HG03108 (cell line): ENCODE results near the gene TUBA1A.
A peak's percentile ranks its signal among the peaks of the same experiment; 100 is the strongest.
"Not testable (repeated sequence)": the region's sequence is repeated elsewhere in the genome, so short reads cannot be mapped to it uniquely, and the experiment has no call there.

Experiments used
- ATAC-seq: cut with Tn5 transposase; IDR thresholded peaks from one replicate; pipeline ENCODE4 v1.9.1; 2021; ENCODE audit warnings: moderate library complexity; ENCODE audit not compliant: unreplicated experiment

Gene TUBA1A

DNA sequence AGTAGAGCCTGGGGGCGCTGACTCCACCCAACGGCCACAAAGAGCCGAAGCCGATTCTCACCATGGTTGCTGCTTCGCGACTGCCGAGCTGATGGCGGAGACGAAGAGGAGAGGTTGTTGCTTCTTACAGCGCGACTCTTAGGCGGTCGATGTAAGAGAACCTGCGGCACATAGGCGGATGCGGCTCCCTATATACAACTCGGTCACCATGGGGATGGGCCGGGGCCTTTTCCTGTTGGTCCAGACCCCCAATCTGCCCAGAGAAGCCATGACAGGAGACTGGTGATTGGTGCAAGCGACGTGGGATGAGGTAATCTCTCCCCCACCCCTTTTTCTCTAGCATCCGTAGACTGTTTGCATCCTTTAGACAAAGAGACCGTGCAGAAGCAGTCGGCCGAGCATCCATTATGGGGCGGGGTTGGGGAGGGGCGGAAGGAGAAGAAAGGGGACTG lies at the start of gene TUBA1A:
TSS of gene TUBA1A (minus strand) at position 165 of the 452 bp plus-strand sequence. CDS start at position 64, 101 bp downstream.
- ATAC-seq, result peak; percentile 94

DNA sequence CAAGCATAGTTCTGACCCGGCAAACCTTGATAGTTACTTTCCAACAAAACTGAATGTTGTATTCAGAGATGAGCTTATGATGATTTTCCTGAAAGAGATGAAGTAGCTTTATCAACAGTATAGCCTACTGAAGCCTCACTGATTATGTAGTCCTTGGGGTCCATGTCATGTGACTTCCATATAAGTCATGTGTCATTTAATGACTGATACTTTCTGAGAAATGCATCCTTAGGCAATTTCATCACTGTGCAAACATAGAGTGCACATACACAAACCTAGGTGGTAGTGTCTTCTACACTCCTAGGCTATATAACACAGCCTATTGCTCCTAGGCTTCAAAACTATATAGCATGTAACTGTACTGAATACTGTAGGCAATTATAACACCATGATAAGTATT lies 47.5 kb upstream of the TUBA1A start:
- ATAC-seq, result no peak

DNA sequence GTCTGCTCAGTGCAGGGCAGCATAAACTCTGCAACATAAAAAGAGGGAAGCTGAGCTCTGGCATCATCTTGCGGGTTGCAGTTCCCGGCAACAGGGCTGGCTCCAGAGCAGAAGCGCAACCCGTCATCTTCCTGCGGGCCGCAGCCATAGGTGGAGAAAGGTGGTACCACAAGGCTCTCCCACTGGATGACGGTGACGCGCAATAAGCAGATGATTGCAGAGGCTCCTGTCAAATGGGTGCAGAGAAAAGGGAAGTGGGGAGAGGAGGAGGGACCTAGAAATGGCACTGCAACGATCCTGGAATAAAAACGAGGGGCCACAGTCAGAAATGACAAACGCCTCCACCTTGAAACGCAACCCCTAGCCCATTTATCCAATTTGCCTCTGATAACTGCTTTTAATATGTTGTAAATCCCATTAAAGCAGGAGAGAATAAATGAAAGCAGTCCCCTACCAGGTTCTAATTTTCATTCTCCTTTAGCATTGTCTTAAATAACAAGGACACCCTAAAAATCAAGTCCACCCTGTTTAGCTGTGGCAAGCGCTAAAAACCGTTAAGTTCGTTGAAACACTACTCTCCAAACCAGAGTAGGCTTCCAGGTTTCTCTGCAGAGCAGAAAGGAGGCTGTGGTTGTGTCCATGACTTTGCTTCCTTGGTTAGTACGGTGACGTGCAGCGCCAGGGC lies 45.1 kb upstream of the TUBA1A start:
- ATAC-seq, result no peak

DNA sequence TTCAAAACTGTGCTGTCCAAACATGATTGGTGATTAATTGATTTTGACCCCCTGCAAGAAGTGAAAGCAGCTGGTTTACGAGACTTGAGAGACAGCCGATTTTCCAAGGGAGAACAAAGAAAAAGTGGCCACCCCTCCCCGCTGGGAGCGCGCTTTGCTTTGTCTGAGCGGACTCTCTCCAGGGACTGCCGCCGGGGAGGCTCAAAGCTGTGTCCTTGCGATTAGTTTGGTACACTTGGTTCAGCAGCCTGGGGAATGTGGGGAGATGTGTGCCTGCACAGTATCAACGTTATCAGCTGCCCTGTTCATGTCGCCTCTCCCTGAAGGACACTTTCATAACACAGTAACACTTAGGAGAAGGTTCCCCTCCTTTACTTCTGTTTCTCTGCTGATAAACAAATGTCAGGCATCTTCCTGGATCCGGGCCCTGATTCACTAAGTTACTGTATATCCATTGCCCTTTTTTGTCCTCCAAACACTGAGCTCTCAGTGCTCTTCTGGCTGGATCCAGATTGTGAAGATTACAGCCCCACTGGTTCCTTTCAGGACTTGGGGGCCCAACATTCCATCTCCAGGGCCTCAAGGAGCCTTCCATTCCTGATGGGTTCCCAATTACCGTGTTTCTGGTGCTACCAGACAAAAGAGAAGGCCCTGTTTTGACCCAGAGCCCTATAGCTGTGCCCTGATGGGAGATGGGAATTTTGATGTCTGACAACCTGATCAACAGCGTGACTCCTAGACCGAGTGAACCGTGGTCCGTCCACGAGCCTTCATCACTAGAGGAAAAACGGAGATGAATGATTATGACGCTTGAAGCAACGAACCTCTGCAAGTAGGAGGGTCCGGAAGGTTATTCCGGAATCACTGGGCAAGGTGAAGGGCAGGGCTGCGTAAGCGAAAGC lies 44.3 kb upstream of the TUBA1A start:
- no peak for ATAC-seq

DNA sequence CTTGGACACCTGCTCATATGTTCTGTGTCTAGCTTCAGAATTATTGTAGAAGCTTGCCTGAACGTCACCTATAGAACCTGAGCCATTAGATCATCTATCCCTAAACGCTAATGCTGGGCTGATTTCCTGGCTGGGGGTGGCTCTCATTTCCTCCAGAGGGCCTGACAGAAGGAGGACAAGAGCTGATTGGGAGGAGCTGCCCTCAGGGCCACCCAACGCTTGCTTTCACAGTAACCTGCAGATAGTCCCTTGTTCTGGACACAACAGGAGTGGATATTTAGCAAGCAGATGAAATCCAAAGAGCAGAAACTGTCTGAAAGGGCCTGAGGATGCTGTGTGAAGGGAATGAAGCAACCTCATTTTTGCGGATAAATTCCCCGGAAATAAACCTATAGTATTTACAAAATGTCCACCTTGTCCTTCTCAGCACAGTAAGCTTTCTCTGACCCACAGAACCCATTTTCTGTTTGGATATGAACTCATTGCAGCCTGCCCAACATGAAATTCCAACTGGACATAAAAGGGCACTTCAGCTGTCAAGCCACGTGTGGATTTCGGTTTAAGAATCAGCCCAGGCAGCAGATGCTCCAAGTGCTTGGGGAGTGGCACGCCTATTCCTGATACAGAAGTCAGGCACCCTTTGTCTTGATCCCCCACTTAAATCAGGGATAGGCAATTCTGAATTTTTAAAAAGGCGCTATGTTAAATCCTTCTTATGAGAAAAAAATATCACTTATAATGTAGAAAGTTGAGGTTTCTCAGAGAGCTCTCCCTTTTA lies 43.2 kb upstream of the TUBA1A start:
- ATAC-seq, result no peak

DNA sequence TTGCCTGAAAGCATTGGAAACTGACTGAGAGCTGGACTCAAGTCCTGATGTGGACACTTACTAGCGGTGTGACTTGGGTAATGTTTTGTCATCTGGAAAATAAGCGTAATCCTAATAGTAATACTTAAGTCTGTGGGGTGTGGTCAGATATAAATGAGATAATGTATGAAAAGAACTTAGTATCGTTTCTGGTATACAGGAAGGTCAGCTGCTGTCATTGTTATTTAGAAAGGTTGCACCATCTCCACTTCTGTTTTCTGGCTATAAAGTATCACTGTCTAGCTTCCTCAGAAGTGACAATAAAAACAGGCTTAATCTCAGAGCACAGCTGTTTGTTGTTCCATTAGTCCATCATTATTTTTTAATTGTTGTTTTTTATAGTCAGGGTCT lies 41.9 kb upstream of the TUBA1A start:
- no peak for ATAC-seq

DNA sequence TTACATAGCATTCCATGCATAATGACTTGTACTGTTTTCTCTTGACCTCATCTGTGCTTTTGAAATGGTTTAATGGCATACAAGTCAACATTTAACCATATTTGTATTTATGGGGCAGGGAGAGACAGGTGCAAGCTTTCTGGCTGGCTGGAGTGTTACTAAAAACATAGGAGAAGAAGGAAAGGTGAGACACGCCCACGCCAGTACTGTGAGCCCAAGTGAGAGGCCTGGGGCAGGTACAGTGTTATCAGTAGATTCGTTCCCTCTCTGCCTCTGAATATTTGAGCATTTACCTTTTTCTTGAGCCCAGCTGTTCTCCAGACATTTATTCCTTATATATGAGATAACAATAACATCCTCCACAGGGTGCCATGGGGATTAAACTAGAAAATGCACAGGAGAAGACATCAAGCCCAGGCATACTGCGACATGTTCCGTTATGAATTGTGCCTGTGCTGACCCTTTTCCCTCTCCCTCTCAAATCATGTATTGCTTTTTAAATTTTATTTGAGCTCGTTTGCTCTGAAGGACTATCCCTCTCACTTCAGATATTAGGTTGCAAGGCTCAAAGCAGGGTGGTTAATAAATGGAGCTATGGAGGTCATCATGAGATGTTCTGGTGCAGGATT lies 41.4 kb upstream of the TUBA1A start:
- ATAC-seq, result no peak

DNA sequence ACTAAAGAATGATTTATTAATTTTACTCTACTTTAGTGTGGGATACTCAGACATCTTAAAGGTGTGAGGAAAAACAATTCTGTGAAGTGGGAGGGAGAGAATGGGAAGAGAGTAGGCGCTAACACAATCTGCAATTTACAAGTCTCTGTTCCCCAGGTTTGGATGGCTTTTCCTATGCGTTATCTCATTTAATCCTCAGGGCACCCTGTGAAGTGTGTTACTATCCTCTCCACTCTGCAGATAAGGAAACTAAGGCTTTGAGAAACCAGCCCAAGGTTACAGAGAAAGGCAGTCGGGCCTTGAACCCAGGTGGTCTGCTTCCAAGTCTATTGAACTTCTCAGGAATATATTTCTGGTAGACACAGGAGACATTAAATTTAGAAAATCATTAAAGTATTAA lies 39.8 kb upstream of the TUBA1A start:
- ATAC-seq, result no peak

DNA sequence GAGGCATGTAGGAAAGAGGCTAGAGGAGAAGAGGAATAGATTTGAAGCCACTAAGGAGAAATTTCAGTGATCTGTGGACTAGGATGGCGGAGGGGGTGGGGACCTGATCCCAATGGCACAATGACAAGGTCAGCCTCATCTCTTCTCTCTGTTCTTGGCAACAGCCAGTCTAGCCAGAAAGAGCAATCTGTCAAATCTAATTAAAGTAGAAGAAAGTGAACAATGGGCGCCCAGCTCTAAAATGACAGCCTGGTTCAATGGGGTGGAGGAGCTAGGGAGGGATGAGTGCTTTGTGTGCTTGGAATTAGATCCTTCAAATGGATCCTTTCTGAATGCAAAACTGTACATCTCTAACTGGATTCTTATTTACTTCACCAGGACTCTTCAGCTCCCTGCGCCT lies 38.8 kb upstream of the TUBA1A start:
- no peak for ATAC-seq

DNA sequence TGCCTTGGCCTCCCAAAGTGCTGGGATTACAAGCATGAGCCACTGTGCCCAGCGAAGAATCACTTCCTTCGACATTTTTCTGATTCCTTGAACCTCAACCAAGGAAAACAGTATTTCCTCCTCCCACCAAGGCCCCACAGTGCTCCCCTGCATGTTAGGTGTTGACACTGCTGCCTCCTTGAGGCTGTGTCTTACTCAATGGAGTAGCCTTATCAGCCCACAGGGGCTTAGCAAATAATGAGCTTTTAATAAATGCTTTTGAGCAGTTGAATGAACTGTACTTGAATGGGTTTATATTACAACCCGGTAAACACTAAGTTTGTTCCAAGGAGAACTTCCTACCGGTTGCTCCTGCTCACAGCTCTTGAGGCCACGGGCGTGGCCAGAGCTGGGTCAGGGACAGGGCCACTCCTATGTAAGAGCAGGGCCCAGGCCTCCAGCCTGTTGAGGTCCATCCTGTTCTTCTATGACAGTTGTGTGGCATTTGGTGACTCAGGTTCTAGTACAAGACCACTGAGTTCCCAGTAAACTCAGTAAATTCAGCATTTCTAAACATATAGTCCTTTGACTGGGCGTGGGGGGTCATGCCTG lies 36.8 kb upstream of the TUBA1A start:
- no peak for ATAC-seq

DNA sequence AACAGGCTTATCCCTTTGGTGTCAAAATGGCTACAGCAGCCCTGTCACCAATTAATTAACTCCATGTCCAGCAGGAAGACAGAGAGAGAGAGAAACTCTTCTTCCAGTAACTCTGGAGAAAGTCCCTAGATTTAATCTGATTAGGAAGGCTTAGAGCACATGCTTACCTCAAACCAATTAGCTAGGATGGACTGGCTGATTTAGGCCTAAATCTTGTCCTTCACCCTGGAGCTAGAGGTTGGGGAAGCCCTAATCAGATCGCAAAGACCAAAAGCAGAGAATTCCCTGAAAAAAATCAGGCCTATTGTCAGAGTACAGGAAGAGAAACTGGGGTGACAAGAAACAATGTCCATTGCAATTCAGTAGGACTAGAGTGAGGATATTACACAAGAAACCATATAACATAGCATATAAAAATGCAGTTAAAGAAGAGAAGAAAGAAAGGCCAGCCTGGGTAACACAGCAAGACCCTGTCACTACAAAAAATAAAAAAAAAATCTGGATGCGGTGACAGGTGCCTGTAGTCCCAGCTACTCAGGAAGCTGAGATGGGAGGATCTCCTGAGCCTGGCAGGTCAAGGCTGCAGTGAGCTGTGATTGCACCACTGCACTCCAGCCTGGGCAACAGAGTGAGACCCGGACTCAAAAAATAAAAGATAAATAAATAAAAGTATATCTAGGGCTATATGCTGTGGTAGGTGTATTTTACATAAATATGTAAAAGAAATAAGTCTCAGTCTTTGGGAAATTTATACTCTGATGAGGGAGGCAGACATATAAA lies 34.9 kb upstream of the TUBA1A start:
- ATAC-seq, result no peak

DNA sequence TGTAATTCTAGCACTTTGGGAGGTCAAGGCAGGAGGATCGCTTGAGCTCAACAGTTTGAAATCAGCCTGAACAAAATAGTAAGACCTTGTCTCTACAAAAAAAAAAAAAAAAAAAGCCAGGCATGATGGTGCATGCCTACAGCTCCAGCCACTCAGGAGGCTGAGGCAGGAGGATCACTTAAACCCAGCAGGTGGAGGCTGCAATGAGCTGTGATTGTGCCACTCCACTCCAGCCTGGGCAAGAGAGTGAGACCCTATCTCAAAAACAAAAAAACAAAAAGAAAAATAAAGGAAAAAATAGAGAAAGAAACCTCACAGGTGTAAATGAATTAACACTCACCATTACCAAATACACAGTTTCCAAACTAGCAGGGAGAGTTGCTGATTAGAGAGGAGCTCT lies 34.2 kb upstream of the TUBA1A start:
- ATAC-seq, result no peak

DNA sequence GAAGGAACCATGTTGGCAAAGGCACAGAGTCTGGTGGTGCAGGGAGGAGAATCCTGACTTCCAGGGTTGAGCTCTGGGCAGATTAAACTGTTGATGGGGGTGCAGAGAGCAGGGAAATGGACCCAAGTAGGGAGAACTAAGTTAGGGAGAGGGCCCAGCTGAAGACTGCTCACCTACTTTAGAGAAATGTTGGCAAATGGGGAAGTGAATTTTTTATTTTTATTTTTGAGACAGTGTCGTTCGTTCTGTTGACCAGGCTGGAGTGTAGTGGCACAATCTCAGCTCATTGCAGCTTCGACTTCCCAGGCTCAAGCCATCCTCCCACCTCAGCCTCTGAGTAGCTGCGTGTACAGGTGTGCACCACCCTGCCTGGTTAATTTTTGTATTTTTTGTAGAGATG lies 32.1 kb upstream of the TUBA1A start:
- ATAC-seq, result no peak

DNA sequence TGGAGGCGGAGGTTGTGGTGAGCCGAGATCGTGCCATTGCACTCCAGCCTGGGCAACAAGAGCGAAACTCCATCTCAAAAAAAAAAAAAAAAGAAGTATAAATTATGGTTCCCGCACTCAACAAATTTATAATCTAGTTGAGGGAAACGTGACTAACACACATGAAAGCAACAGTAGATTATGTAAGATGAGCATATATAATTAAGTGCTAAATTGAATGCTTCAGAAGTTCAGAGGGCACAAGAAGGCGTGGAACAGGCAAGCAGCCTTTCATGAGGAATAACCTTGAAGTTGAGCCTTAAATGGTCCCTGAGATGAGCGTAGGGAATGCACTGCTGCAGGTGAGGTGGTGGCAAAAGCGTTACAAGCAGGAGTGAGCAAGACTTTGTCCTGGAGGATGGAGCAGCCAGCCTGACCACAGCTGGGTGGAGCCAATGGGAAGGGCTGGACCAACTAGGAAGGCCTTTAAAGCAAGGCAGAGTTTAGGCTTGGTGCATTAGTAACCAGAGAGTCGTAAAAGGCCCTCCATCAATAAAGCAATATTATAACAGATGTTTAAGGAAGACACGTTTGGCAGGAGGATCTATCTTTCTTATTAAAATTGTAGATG lies 30.6 kb upstream of the TUBA1A start:
- no peak for ATAC-seq

DNA sequence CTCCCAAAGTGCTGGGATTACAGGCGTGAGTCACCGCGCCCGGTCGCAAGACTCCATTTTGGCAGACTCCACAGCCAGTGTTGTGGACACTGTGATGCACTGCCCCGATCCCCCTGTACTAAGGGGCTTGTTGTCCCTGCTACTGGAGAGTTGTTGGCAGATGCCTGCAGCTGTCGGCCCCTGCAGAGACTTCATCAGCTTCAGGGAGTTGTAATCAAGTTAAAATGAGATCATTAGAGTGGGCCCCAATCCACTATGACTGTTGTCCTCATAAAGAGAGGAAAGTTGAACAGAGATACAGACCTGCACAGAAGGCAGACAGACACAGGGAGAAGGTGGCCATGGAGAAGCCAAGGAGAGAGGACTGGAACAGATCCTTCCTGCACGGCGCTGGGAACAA lies 23.7 kb upstream of the TUBA1A start:
- no peak for ATAC-seq

DNA sequence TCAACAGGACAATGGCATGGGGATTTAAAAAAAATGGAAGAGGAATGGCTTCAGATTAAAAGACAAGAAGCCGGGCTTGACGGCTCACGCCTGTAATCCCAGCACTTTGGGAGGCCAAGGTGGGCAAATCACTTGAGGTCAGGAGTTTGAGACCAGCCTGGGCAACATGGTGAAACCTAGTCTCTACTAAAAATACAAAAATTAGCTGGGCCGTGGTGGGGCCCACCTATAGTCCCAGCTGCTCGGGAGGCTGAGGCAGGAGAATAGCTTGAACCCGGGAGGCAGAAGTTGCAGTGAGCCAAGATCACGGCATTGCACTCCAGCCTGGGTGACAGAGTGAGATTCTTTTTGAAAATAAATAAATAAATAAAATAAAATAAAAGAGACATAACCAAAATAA lies 21.8 kb upstream of the TUBA1A start:
- ATAC-seq, result not testable (repeated sequence)

DNA sequence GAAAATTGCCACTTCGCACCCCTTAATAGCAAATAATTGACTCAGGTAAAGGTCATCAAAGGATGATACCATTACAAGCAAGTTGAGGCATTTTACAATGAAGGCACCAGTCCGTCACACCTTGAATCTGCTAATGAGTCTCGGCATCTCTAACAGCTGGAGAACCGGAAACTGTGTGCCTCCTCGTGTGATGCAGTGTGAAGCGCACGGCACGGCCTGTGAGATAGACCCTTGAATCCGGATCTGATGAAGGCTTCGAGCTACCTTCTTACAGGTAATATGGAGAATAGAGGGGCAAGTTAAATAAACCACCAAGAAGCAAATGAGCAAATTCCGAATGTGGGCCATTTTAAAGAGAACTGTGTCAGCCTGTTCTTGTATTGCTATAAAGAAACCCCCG lies 19.8 kb upstream of the TUBA1A start:
- no peak for ATAC-seq

DNA sequence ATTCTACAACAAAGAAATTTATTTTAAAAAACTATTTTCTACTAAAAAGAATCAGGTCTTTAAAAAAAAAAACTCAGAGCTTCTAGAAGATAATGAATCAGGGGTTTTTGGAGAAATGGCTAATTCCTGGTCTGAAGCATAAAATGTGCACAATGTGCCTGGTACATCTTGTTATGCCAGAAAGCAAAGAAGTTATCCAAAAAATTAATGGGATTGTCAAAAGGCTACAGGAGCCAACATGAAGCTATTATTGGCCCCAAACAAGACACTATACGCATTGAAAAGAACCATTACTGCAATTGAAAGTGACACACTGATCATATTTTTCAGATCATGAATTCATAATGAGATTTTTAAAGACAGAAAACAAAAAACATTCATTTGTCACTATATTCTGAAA lies 19.3 kb upstream of the TUBA1A start:
- ATAC-seq, result no peak

DNA sequence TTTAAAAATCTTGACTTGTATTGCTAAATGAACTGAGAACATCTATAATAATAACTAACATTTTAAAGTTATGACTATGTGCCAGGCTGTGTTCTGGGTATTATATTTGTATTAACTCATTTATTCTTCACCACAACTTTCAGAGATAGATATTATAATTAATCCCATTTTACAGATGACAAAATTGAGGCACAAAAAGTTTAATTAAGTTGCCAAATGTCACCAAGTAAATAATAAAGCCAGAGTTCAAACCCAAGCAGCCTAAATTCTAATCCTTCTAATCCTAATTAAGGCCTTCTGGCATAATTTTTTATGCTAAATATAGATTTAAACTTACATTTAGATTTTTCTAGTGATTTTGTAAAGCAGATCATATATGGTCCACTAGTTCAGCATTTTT lies 17.5 kb upstream of the TUBA1A start:
- ATAC-seq, result no peak
